HuH-7.5 (cell line): ENCODE data around the gene MGST3.
"Not testable (repeated sequence)": the region's sequence is repeated elsewhere in the genome, so short reads cannot be mapped to it uniquely, and the experiment has no call there.

Experiments used
- DNase-seq: peaks from one replicate; pipeline ENCODE4 v3.0.0; 2011; ENCODE audit warnings: low spot score

The MGST3 gene

DNA sequence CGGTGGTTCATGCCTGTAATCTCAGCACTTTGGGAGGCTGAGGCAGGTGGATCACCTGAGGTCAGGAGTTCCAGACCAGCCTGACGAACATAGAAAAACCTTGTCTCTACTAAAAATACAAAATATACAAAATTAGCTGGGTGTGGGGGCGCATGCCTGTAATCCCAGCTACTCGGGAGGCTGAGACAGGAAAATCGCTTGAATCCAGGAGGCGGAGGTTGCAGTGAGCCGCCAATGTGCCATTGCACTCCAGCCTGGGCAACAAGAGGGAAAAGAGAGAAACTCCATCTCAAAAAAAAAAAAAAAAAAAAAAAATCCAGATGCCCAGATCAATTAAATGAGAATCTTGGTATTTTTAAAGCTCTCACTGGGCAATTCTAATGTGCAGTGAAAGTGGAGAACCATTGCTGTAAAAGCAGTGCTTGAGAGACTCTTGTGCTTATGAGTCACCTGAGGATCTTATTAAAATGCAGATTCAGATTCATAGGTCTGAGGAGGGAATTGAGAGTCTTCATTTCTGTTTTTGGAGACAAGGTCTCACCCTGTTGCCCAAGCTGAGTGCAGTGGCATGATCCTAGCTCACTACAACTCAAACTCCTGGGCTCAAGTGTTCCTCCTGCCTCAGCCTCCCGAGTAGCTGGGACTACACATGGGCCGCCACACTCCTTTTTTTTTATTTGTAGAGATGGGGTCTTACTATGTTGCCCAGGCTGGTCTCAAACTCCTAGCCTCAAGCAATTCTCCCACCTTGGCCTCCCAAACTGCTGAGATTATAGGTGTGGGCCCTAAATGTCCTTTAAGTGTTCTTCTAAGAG lies 27.9 kb downstream of the MGST3 start:
- DNase-seq, result not testable (repeated sequence)

- no peak for DNase-seq
Observed at GRCh38 chr1:165659581-165659895, 28.5 kb downstream of the MGST3 start.

DNA sequence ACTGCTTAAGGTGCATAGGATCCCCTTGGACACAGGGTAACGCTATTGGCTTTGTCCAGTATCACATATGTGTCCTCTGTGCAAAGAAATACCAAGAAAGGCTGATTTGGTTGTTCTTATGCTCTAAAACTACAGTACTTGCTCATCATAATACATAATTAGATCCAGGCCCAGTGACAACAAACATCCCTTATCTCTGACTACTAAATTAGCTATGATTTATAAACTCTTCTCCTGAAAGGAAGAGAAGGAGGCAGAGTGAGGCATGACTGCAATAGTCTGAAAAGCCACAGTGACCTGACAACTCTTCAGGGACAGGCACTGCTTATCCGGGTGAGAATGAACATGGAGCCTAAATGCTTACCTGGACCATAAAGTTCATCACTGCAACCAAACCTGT lies 30.7 kb downstream of the MGST3 start:
- no peak for DNase-seq

GRCh38 chr1:165662186-165662585 lies 31.2 kb downstream of the MGST3 start:
- no peak for DNase-seq

DNA sequence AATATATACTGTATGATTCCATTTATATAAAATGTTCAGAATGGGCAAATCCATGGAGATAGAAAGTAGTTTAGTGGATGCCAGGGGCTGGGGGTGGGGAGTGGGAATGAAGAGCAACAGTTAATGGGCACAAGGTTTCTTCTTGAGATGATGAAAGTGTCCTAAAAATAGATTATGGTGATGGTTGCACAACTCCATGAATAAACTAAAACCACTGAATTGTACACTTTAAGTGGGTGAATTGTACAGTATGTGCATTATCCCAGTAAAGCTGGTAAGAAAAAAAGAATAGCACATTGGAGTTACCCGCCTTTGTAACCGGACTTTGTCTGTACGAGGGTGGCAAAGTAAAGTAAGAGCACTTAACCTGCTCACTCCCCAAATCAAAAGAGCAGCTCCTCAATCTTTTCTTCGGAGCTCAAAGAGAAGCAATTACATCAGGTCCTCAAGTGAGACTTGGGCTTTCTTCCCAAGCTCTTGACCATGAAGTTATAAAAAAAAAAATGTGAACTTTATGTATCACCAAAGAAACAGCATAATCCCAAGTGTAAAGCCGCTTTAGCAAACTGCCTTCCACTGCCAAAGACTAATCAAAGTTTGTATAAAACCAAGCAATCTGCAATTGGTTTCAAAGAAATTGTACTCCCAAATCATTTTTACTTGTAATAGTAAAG lies 35.3 kb downstream of the MGST3 start:
- no peak for DNase-seq

DNA sequence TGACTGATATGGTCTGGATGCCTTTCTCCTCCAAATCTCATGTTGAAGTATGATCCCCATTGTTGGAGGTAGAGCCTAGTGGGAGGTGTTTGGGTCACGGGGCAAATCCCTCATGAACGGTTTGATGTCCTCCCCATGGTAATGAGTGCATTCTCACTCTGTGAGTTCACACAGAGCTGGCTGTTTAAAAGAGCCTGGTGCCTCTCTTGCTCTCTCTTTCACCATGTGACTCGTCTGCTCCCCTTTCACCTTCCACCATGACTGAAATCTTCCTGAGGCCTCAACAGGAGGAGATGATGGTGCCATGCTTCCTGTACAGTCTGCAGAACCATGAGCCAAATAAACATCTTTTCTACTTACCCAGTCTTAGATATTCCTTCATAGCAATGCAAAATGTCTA lies 37.1 kb downstream of the MGST3 start:
- DNase-seq, result no peak

DNA sequence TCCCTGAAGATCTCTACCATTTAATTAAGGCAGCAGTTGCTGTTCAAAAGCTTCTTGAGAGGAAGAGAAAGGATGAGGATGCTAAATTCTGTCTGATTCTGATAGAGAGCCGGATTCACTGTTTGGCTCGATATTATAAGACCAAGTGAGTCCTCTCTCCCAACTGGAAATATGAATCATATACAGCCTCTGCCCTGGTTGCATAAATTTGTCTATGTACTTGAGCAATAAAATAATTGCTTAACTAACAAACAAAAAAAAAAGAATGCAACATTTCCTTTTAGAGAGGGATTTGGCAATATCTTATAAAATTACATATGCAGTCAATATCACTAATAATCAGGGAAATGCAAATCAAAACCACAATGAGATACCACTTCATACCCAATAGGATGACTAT lies 40.5 kb downstream of the MGST3 start:
- no peak for DNase-seq

GRCh38 chr1:165674599-165674998 lies 43.6 kb downstream of the MGST3 start:
- DNase-seq, result no peak

DNA sequence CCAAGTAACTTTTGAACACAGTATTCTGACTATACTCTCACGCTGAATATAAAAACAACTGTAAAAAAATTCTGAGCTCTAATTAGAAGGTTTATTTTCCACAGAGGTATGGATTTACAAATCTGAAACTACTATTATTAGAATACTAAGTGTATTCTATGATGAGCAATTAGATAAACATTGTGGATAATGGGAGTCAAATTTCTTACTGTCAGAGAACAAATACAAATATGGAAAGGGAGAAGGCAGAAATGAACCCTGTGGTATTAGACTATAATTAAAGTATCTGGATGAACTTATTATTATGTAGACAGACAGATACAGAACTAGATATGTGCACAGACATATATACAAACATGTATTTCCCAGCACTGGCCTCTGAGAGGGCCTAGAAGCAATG lies 44.8 kb downstream of the MGST3 start:
- DNase-seq, result no peak

DNA sequence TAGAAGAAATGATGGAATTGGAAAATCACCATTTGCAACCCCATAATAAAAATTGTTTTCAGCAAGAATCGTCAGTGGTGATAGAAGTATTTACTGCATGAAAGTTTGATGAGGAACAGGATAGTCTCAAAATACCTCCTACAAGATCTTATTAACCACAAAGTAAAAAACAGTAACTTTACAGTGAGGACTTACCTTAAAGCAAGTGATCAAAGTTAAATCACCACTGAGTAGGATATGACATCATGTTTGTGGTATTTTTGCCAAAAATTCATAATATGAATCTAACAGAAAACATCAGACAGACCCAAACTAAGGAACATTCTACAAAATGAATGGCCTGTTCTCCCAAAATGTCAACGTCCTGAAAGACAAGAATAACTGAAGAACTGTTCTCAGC lies 47.5 kb downstream of the MGST3 start:
- DNase-seq, result no peak

DNA sequence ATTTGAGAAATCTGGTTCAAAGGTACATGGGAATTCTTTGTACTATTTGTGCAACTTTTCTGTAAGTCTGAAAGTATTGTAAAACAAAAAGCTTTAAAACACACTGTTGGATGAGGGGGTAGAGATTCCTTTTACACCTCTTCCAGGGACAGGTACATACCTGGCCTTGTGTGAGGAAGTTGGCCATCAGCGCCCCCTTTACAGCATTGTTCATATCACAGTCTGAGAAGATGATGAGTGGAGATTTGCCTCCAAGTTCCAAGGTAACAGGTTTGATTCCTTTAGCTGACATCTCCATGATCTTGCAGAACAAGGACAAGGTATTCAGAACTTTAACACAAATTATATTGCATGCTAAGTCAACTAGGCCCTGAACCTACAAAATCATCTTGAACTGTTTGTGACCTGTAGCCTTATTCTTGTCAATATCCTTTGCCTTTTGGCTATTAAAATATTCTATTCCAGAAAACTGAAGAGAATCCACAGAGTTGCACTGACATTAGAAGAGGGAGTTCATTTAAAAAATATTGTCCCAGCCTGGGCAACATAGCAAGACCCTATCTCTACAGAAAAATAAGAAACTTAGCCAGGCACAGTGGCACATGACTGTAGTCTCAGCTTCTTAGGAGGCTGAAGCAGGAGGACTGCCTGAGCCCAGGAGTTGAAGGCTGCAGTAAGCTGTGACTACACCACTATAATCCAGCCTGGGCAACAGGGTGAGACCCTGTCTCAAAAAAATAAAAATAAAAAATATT lies 48.4 kb downstream of the MGST3 start:
- DNase-seq, result no peak

- no peak for DNase-seq
Observed at GRCh38 chr1:165680303-165680702, 49.3 kb downstream of the MGST3 start.

GRCh38 chr1:165680773-165681172 lies 49.7 kb downstream of the MGST3 start:
- DNase-seq, result not testable (repeated sequence)

DNA sequence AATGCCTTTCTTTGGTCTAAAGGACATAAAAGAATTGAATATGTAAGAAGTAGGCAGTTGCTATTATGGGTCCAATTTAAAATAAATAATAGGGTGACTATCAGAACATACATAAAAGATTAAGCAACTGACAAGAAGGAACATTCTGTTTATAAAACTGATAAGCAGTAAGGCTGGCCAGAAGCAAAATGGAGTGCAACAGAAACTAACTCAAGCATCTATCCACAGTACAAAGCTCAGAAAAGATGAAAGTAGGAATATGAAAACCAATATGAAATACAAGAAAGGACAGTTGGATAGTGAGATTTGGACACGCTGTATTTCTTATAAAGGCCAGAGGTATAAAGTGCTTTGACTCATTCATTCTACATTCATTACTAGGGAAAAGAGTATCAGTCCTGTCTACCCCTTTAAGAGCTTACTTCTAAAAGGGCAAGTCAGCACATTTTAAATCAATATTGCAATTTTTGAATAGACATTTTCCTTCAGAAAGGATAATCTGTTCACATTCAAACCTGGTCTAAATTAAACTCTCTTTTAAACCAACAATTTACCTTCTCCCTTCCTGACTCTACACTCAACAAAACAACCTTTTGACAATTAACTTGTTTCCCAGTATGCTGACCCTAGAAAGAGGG lies 52.9 kb downstream of the MGST3 start:
- DNase-seq, result no peak

DNA sequence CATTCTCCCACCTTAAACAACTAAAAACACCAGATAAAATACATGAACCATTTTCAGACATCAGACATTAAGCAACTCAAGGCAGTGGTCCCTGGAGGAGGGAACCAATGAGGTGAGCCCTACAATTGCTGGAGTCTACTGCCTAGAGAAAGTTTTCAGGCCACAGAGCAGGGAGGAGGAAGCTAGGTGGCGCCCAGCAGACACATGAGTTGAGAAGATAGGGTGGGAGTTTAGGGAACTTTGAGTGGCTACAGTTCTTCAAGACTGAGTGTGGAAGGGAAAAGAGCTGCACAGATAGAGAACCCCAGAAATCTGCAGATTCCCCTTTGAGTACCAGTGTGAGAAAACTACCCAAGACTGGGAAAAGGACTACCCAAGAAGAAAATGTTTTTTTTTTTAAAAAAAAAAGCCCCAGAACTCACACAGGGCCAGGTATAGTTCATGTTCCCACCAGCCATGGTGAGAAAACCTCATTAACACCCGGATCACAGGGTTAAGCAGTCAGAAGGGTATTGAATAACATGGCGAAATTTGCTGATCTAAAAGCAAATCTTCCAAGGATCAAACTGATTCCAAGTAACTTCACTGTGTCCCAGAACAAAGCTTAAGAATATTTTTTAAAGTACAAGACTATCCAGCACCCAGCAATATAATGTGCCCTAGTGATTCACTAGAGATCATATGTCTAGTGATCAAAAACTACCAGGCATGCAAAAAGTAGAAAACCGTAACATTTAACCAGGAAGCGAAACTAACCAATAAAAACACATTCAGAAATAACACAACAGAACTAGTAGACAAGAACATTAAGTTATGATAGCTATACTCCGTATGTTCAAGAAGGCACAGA lies 55.3 kb downstream of the MGST3 start:
- DNase-seq, result no peak

DNA sequence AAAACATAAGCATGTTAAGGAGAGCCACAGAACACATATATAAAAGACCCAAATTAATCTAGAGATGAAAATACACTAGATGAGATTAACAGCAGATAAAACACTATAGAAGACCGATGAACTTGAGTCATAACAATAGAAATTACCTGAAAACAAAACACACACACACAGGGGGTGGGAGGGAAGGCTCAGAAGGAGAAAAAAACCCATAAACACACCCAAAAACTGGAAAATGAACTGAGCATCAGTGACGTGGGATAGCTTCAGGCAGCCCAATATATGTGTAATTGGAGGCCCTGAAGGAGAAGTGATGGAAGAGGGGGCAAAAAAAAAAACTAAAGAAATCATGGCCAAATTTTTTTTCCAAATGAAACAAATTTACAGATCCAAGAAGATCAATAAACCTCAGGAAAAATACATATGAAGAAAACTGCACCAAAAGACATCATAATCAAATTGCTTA lies 56.0 kb downstream of the MGST3 start:
- no peak for DNase-seq

DNA sequence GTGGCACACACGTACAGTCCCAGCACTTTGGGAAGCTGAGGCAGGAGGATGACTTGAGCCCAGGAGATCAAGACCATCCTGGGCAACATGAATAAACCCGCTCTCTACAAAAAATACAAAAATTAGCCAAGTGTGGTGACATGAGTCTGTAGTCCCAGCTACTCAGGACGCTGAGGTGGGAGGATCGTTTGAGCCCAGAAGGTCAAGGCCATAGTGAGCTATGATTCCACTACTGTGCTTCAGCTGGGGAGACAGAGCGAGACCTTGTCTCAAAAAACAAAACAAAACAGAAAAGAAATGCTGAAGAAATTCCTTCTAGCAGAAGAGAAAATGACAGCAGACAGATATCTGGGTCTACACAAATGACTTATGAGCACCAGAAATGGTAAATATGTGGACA lies 57.0 kb downstream of the MGST3 start:
- no peak for DNase-seq

- DNase-seq, result no peak
Observed at GRCh38 chr1:165695031-165695430, 64.0 kb downstream of the MGST3 start.

GRCh38 chr1:165696625-165697100 lies 65.6 kb downstream of the MGST3 start:
- DNase-seq, result no peak

GRCh38 chr1:165697491-165697880 lies 66.5 kb downstream of the MGST3 start:
- no peak for DNase-seq
